ENCODE data around the gene SACM1L. TPM values are rescaled to one million over a fixed set of nuclear protein-coding genes. Genes with fewer than 3 reads are reported as not detected.

SACM1L gene
- total and polyA plus RNA-seq, 2 donors (not counting 3 experiments of a cell fraction or from before 2014, with no cell fraction given), result 11.9 to 39.9 TPM

DNA sequence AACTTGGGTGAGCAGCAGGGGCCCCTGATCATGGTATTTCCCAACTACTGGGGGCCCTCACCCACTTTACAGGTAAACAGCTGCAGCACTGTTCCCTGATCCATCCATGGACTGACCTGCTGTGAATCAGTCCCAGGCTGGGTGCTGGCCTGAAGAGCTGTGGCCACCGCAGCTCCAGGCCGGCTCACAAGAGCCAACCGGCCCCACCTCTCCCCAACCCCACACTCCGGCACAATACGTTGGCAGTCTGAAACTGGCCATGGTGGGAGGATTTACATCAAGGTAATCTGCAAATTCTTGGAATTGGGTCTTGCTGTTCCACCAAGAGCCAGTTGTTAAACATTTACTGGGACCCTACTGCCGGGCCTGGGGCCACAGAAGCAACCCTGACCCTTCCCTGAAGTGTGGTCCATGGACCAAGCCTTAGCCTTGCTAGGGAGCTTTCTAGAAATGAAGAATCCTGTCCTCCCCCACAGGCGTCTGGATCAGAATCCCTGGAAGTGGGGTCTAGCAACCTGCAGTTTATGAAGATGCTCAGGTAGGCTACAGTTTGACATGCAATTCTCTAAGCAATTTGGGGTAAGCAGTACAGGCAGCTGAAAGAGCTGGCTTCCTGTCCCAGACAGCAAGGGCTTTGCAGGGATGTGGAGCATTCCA, 103.4 kb downstream of the SACM1L start:
- Histone ChIP-seq H3K27ac (ENCODE audit: insufficient read depth, low read depth, low read length) (no peak overlapping the region), H3K9ac (replicated peaks; ENCODE audit: extremely low read depth, insufficient read depth, low read length) (no peak overlapping the region), H3K4me3 (replicated peaks in 1 of 3; ENCODE audit: insufficient read depth in 1 of 3, low read depth in 1 of 3, low read length in 3 of 3) (no peak overlapping the region), H2AFZ (ENCODE audit: low read depth, low read length) (no peak overlapping the region), H3K79me2 (ENCODE audit: control insufficient read depth, insufficient read depth, low read length) (no peaks in the 10 kb centered on the region), H3K4me1 (ENCODE audit: control insufficient read depth, extremely low read depth, insufficient read depth, low read length) (peaks cover 8% of the 10 kb centered on the region), H3K4me2 (ENCODE audit: insufficient read depth, low read length) (no peak overlapping the region), H3K9me3 (replicated peaks; ENCODE audit: control insufficient read depth, insufficient read depth, low read length) (no peaks in the 10 kb centered on the region), H3K27me3 (ENCODE audit: control insufficient read depth in 2 of 2, insufficient read depth in 2 of 2, low read length in 2 of 2) (peaks cover 41 to 53% of the 10 kb centered on the region in 2 experiments), H3K9me1 (replicated peaks; ENCODE audit: control insufficient read depth, extremely low read depth, insufficient read depth, low read length) (no peaks in the 10 kb centered on the region), H4K20me1 (replicated peaks; ENCODE audit: control insufficient read depth, extremely low read depth, insufficient read depth, low read length) (no peaks in the 10 kb centered on the region), H3K36me3 (ENCODE audit: control insufficient read depth in 2 of 2, extremely low read depth in 1 of 2, insufficient read depth in 2 of 2, low read length in 2 of 2) (no peaks in the 10 kb centered on the region)
- BruUV-seq (replicated peaks), result no TSS peak
- CTCF ChIA-PET, result interaction anchor here (1.1 kb wide), 1 partner anchor 33 kb away, joined by 3 read pairs; no protein-coding TSS in a partner anchor
- no peak for DNase-seq (ENCODE audit: low read depth, low spot score)
- dilution Hi-C loops (cut with MboI; ENCODE audit: extremely low pct_ligation_motif_present, low sequenced_read_pairs) (no loop called here), intact Hi-C loops (cut with micrococcal nuclease) (no loop called here)
- TF ChIP-seq EZH2 (IDR thresholded peaks at IDR 0.05; ENCODE audit: borderline replicate concordance, low read depth, low read length, severe bottlenecking), result no peak
- TF ChIP-seq, protein P1, sequence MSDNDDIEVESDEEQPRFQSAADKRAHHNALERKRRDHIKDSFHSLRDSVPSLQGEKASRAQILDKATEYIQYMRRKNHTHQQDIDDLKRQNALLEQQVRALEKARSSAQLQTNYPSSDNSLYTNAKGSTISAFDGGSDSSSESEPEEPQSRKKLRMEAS (IDR thresholded peaks at IDR 0.05; ENCODE audit: insufficient read depth, insufficient read length), result no peak
- no peak for TF ChIP-seq POLR2AphosphoS5 (IDR thresholded peaks at IDR 0.05; ENCODE audit: insufficient read depth, low read depth, low read length)
- no peak for TF ChIP-seq MYC (IDR thresholded peaks at IDR 0.05; ENCODE audit: low read depth, low read length)
- TF ChIP-seq POLR2A (IDR thresholded peaks at IDR 0.05; ENCODE audit: low read depth, low read length), result no peak
- TF ChIP-seq FOS (IDR thresholded peaks at IDR 0.05; ENCODE audit: borderline replicate concordance, insufficient read depth, low read length), result no peak
- no peak for TF ChIP-seq JUN (IDR thresholded peaks at IDR 0.05; ENCODE audit: borderline replicate concordance, insufficient read depth, insufficient read length, low read depth)
- no peak for TF ChIP-seq GATA2 (IDR thresholded peaks at IDR 0.05; ENCODE audit: insufficient read depth, insufficient read length, low read depth, low read length)
- TF ChIP-seq, protein P2, sequence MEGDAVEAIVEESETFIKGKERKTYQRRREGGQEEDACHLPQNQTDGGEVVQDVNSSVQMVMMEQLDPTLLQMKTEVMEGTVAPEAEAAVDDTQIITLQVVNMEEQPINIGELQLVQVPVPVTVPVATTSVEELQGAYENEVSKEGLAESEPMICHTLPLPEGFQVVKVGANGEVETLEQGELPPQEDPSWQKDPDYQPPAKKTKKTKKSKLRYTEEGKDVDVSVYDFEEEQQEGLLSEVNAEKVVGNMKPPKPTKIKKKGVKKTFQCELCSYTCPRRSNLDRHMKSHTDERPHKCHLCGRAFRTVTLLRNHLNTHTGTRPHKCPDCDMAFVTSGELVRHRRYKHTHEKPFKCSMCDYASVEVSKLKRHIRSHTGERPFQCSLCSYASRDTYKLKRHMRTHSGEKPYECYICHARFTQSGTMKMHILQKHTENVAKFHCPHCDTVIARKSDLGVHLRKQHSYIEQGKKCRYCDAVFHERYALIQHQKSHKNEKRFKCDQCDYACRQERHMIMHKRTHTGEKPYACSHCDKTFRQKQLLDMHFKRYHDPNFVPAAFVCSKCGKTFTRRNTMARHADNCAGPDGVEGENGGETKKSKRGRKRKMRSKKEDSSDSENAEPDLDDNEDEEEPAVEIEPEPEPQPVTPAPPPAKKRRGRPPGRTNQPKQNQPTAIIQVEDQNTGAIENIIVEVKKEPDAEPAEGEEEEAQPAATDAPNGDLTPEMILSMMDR (IDR thresholded peaks at IDR 0.05; ENCODE audit: extremely low read depth in 1 of 2, insufficient read depth in 1 of 2, low read depth in 1 of 2, low read length in 2 of 2), result no peak
- POLR2A ChIA-PET, result no interaction called here
- FAIRE-seq, result no peak

Data from endothelial cell of umbilical vein (primary cell).